Inferior parietal cortex (tissue), 1 donor: Measurements from ENCODE around the gene PFN2.

Experiments
- DNase-seq: peaks from one replicate; pipeline ENCODE4 v3.0.0-alpha.2; 2016; ENCODE audit errors: extremely low spot score

Gene PFN2

GRCh38 chr3:149917124-149917667 is 53.5 kb downstream of the PFN2 start:
- no peak for DNase-seq
